Nephron progenitor cell (in vitro differentiated cells): ENCODE results near the gene ZNF324.
"Not testable (repeated sequence)": the region's sequence is repeated elsewhere in the genome, so short reads cannot be mapped to it uniquely, and the experiment has no call there.

Experiments used
- DNase-seq: peaks from one replicate; pipeline ENCODE4 v3.0.0; 2021
- H3K27ac Mint-ChIP-seq: 2 replicates; pipeline ENCODE4 v1.8.0; 2021; ENCODE audit warnings: mild to moderate bottlenecking, moderate library complexity, mixed read lengths
- H3K27me3 Mint-ChIP-seq: 2 replicates; pipeline ENCODE4 v1.8.0; 2021; ENCODE audit warnings: mild to moderate bottlenecking, low read depth, mixed read lengths; ENCODE audit not compliant: poor library complexity
- H3K36me3 Mint-ChIP-seq: 2 replicates; pipeline ENCODE4 v1.8.0; 2021; ENCODE audit warnings: low read depth, mixed read lengths
- H3K4me1 Mint-ChIP-seq: 2 replicates; pipeline ENCODE4 v1.8.0; 2021; ENCODE audit warnings: mixed read lengths
- H3K4me3 Mint-ChIP-seq: 2 replicates; pipeline ENCODE4 v1.8.0; 2021; ENCODE audit warnings: mild to moderate bottlenecking, moderate library complexity, mixed read lengths
- H3K9me3 Mint-ChIP-seq: 2 replicates; pipeline ENCODE4 v1.8.0; 2021; ENCODE audit warnings: mild to moderate bottlenecking, moderate library complexity, mixed read lengths
- CTCF ChIP-seq: fragments of 200-600 bp; sonication (generic); IDR thresholded peaks from 2 replicates; pipeline ENCODE4 v1.5.0; 2021; ENCODE audit warnings: antibody characterized with exemption

Gene ZNF324

GRCh38 chr19:58469241-58470013 is 2.5 kb downstream of the ZNF324 start:
- peak overlapping the region; percentile 57 for H3K27ac Mint-ChIP-seq
- TF ChIP-seq CTCF = no peak
- peaks cover 29% of the 10 kb centered on the region for H3K4me1 Mint-ChIP-seq
- peak overlapping the region; percentile 87 for H3K4me3 Mint-ChIP-seq
- H3K27me3 Mint-ChIP-seq = peaks cover 14% of the 10 kb centered on the region
- H3K9me3 Mint-ChIP-seq = no peaks in the 10 kb centered on the region
- H3K36me3 Mint-ChIP-seq = no peaks in the 10 kb centered on the region
- no peak for DNase-seq

- not testable (repeated sequence) for H3K27me3 Mint-ChIP-seq, H3K36me3 Mint-ChIP-seq, H3K27ac Mint-ChIP-seq, DNase-seq, H3K4me3 Mint-ChIP-seq, H3K9me3 Mint-ChIP-seq
- peaks cover 39% of the 10 kb centered on the region for H3K4me1 Mint-ChIP-seq
Observed at GRCh38 chr19:58470837-58471543, 4.1 kb downstream of the ZNF324 start.

- Mint-ChIP-seq H3K27me3 (peaks cover under 1% of the 10 kb centered on the region), H3K27ac (no peak overlapping the region), H3K36me3 (no peaks in the 10 kb centered on the region), H3K4me1 (peaks cover 38% of the 10 kb centered on the region), H3K4me3 (no peak overlapping the region), H3K9me3 (no peaks in the 10 kb centered on the region)
- DNase-seq = no peak
- no peak for TF ChIP-seq CTCF
Observed at GRCh38 chr19:58471736-58472135, 4.9 kb downstream of the ZNF324 start.

- no peak for TF ChIP-seq CTCF
- H3K27ac Mint-ChIP-seq = no peak overlapping the region
- peaks cover under 1% of the 10 kb centered on the region for H3K36me3 Mint-ChIP-seq
- H3K4me3 Mint-ChIP-seq = no peak overlapping the region
- no peaks in the 10 kb centered on the region for H3K9me3 Mint-ChIP-seq
- DNase-seq = no peak
- H3K27me3 Mint-ChIP-seq = no peaks in the 10 kb centered on the region
- peaks cover 31% of the 10 kb centered on the region for H3K4me1 Mint-ChIP-seq
Observed at GRCh38 chr19:58473775-58474174, 6.9 kb downstream of the ZNF324 start.

GRCh38 chr19:58474291-58474996 is 7.6 kb downstream of the ZNF324 start:
- H3K27ac Mint-ChIP-seq = no peak overlapping the region
- no peak for DNase-seq
- H3K4me1 Mint-ChIP-seq = peaks cover 28% of the 10 kb centered on the region
- H3K9me3 Mint-ChIP-seq = no peaks in the 10 kb centered on the region
- no peak for TF ChIP-seq CTCF
- H3K27me3 Mint-ChIP-seq = no peaks in the 10 kb centered on the region
- peaks cover 7% of the 10 kb centered on the region for H3K36me3 Mint-ChIP-seq
- H3K4me3 Mint-ChIP-seq = peak overlapping the region; percentile 90

GRCh38 chr19:58474997-58475713 is 8.3 kb downstream of the ZNF324 start:
- Mint-ChIP-seq H3K4me1 (peaks cover 28% of the 10 kb centered on the region), H3K36me3 (peaks cover 8% of the 10 kb centered on the region), H3K27ac (peak overlapping the region; percentile 98), H3K4me3 (peak overlapping the region; percentile 90), H3K27me3 (no peaks in the 10 kb centered on the region), H3K9me3 (no peaks in the 10 kb centered on the region)
- no peak for DNase-seq
- TF ChIP-seq CTCF = no peak
